ENCODE data around the gene TBX15. TPM values are rescaled to one million over a fixed set of nuclear protein-coding genes. Genes with fewer than 3 reads are reported as not detected.

Gene TBX15
- total RNA-seq, 2 experiments from 2014 or later: not detected

- CTCF ChIA-PET: no interaction called here
- H3K9me3 Mint-ChIP-seq: peaks cover 8% of the 10 kb centered on the region
- no peak for DNase-seq
- H3K36me3 Mint-ChIP-seq (ENCODE audit: low read depth): peaks cover 16% of the 10 kb centered on the region
- intact Hi-C loops (cut with micrococcal nuclease): no loop called here
- peaks cover 43% of the 10 kb centered on the region for H3K4me1 Mint-ChIP-seq (ENCODE audit: low read depth)
- peak overlapping the region; percentile 39 for H3K4me3 Mint-ChIP-seq
- H3K27ac Mint-ChIP-seq: peak overlapping the region; percentile 47
- H3K27me3 Mint-ChIP-seq (ENCODE audit: low read depth): peaks cover 95% of the 10 kb centered on the region
Measured at GRCh38 chr1:118987468-118988185, 516 bp downstream of the TBX15 start.

GRCh38 chr1:118986555-118987467 lies 1.3 kb downstream of the TBX15 start:
- H3K36me3 Mint-ChIP-seq (ENCODE audit: low read depth): peaks cover 13% of the 10 kb centered on the region
- peaks cover 40% of the 10 kb centered on the region for H3K4me1 Mint-ChIP-seq (ENCODE audit: low read depth)
- H3K9me3 Mint-ChIP-seq: peaks cover 8% of the 10 kb centered on the region
- peak overlapping the region; percentile 47 for H3K27ac Mint-ChIP-seq
- no peak for DNase-seq
- intact Hi-C loops (cut with micrococcal nuclease): no loop called here
- CTCF ChIA-PET: interaction anchor here (1.4 kb wide), 1 partner anchor 20 kb away, joined by 4 read pairs; no protein-coding TSS in a partner anchor
- peaks cover 95% of the 10 kb centered on the region for H3K27me3 Mint-ChIP-seq (ENCODE audit: low read depth)
- peak overlapping the region; percentile 39 for H3K4me3 Mint-ChIP-seq

DNA sequence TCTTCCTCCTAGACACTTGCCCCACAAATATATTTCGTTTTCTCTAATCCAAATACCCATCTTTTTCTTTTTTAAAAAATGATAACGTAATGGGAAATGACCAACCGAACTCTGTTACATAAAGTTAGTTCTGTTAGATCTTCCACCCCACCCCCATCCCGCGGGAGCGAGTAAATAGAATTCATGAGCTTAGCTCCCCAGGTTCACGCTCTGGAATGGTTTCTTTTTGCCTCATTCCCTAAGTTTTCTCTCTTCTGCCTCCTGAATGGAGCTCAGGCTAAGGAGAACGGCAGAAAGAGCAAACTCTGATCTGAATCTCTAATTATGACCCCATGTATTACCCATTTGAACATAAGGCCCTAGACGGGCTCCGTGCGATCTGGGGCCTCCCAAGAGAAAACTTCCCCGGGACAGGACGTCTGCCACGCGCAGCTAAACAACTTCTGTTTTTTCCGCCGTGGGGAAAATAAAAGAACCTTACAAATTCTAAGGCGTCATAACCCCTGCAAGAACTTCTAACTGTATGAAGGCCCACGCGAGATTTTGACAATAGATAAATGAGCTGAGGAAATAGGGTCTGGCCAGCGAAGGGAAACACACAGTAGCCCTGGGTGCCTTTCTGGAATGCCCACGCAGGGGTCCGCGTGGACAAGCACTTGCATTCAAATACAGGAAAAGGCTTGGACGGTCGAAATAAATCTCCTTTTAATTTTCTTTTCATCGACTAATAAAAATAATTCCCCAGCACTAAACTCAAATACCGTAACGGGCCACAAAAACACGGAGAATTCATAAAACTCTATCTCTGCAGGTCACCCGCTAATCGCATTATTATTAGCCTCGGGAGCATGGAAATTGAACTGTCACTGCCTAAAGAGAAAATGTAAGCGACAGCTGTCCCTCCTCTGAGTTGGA lies 2.2 kb downstream of the TBX15 start:
- Mint-ChIP-seq H3K4me3 (no peak overlapping the region), H3K9me3 (peaks cover 8% of the 10 kb centered on the region), H3K36me3 (ENCODE audit: low read depth) (peaks cover 11% of the 10 kb centered on the region), H3K27ac (no peak overlapping the region), H3K27me3 (ENCODE audit: low read depth) (peaks cover 94% of the 10 kb centered on the region), H3K4me1 (ENCODE audit: low read depth) (peaks cover 40% of the 10 kb centered on the region)
- intact Hi-C loops (cut with micrococcal nuclease): loop anchor here (1.0 kb wide), 1 partner anchor 22 kb away; no protein-coding TSS in a partner anchor
- DNase-seq: no peak
- CTCF ChIA-PET: interaction anchor here (0.6 to 1.4 kb wide), 2 partner anchors 21 to 156 kb away, joined by 3 to 4 read pairs; no protein-coding TSS in a partner anchor

- intact Hi-C loops (cut with micrococcal nuclease): loop anchor here (1.0 kb wide), 1 partner anchor 23 kb away; no protein-coding TSS in a partner anchor
- no peak overlapping the region for H3K27ac Mint-ChIP-seq
Measured at GRCh38 chr1:118984722-118985639, 3.2 kb downstream of the TBX15 start.

GRCh38 chr1:118984086-118984721 lies 3.9 kb downstream of the TBX15 start:
- Mint-ChIP-seq H3K27me3 (ENCODE audit: low read depth) (peaks cover 90% of the 10 kb centered on the region), H3K36me3 (ENCODE audit: low read depth) (peaks cover 9% of the 10 kb centered on the region), H3K4me1 (ENCODE audit: low read depth) (peaks cover 43% of the 10 kb centered on the region), H3K9me3 (peaks cover 8% of the 10 kb centered on the region), H3K4me3 (no peak overlapping the region), H3K27ac (no peak overlapping the region)
- DNase-seq: no peak
- CTCF ChIA-PET: interaction anchor here (0.5 to 1.1 kb wide), 2 partner anchors 24 to 292 kb away, joined by 3 to 5 read pairs; no protein-coding TSS in a partner anchor
- intact Hi-C loops (cut with micrococcal nuclease): no loop called here

More at GRCh38 chr1:118984722-118985639, 3.2 kb downstream of the TBX15 start:
- peaks cover 8% of the 10 kb centered on the region for H3K9me3 Mint-ChIP-seq
- peak overlapping the region; percentile 57 for H3K4me3 Mint-ChIP-seq
- CTCF ChIA-PET: interaction anchor here (0.6 to 1.4 kb wide), 3 partner anchors 22 to 157 kb away, joined by 3 to 4 read pairs (median 3); no protein-coding TSS in a partner anchor
- no peak for DNase-seq
- peaks cover 92% of the 10 kb centered on the region for H3K27me3 Mint-ChIP-seq (ENCODE audit: low read depth)
- peaks cover 42% of the 10 kb centered on the region for H3K4me1 Mint-ChIP-seq (ENCODE audit: low read depth)
- peaks cover 9% of the 10 kb centered on the region for H3K36me3 Mint-ChIP-seq (ENCODE audit: low read depth)

DNA sequence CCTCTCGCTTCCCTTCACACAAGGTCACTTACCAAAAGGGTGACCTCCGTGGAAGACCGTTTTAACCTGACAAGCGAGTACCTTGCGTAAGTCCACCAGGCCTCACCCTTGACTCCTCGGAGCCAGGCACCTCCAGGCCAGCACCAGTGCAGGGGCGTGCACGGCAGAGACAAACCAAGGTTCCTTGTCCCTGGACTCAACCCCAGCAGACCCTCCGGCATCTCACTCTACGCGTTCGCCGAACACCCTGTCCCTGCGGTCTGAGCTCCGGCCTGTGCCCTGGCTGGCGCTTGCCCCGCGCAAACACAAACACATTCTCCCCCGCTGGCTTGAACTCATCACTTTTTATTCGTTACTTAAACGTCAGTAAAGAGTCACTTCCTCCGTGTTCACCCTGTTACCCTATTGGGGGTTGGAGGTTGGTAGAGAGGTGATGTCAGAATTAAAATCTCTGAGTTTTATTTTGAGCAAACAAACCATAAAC lies 4.5 kb downstream of the TBX15 start:
- no peak for DNase-seq
- H3K9me3 Mint-ChIP-seq: peaks cover 8% of the 10 kb centered on the region
- H3K36me3 Mint-ChIP-seq (ENCODE audit: low read depth): peaks cover 9% of the 10 kb centered on the region
- H3K27ac Mint-ChIP-seq: no peak overlapping the region
- CTCF ChIA-PET: no interaction called here
- H3K4me1 Mint-ChIP-seq (ENCODE audit: low read depth): peaks cover 43% of the 10 kb centered on the region
- no peak overlapping the region for H3K4me3 Mint-ChIP-seq
- peaks cover 87% of the 10 kb centered on the region for H3K27me3 Mint-ChIP-seq (ENCODE audit: low read depth)
- intact Hi-C loops (cut with micrococcal nuclease): no loop called here

DNA sequence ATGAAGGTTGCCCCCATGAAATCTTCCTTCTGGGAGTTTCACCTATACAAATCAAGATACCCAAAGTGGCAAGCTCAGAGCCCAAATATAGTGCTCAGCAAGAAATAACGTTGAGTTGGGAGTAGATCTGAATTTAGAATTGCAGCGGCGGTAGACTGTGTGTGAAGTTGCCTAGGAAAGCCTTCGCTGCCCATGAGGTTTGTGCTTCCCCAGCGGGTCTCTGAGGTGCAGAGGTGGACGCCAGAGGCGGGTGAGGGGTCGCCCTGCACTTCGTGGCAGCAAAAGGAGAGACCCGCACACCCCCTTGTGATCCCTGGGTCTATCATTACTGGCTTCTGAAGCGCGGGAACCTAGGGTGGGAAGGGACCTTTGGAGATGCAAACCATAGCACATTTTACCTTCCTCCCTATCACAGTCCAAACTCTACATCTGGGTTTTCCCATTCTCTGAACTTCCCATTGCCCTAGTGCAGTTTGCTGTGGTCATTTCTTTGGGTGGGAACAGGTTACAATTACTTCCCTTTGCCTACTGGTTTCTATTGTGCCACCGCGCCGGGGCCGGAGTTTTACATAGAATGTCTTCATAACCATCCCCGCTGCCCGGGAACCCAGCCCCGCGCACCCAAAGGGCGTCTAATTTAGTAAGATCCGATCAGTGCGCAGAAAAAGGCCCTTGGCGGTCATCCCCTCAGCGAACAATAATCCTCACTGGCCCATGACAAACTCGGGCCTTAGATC lies 5.2 kb downstream of the TBX15 start:
- CTCF ChIA-PET: no interaction called here
- Mint-ChIP-seq H3K27ac (no peak overlapping the region), H3K9me3 (peaks cover 8% of the 10 kb centered on the region), H3K4me1 (ENCODE audit: low read depth) (peaks cover 41% of the 10 kb centered on the region), H3K27me3 (ENCODE audit: low read depth) (peaks cover 87% of the 10 kb centered on the region), H3K36me3 (ENCODE audit: low read depth) (peaks cover 9% of the 10 kb centered on the region), H3K4me3 (no peak overlapping the region)
- intact Hi-C loops (cut with micrococcal nuclease): no loop called here
- DNase-seq: no peak

GRCh38 chr1:118982266-118982665 lies 5.9 kb downstream of the TBX15 start:
- intact Hi-C loops (cut with micrococcal nuclease): no loop called here
- peaks cover 87% of the 10 kb centered on the region for H3K27me3 Mint-ChIP-seq (ENCODE audit: low read depth)
- peaks cover 37% of the 10 kb centered on the region for H3K4me1 Mint-ChIP-seq (ENCODE audit: low read depth)
- H3K9me3 Mint-ChIP-seq: peaks cover 8% of the 10 kb centered on the region
- H3K4me3 Mint-ChIP-seq: no peak overlapping the region
- no peak for DNase-seq
- no peak overlapping the region for H3K27ac Mint-ChIP-seq
- peaks cover 9% of the 10 kb centered on the region for H3K36me3 Mint-ChIP-seq (ENCODE audit: low read depth)
- CTCF ChIA-PET: no interaction called here

- no peak for DNase-seq
- Mint-ChIP-seq H3K4me1 (ENCODE audit: low read depth) (peaks cover 31% of the 10 kb centered on the region), H3K9me3 (peaks cover 8% of the 10 kb centered on the region), H3K4me3 (no peak overlapping the region), H3K27me3 (ENCODE audit: low read depth) (peaks cover 82% of the 10 kb centered on the region), H3K36me3 (ENCODE audit: low read depth) (peaks cover 9% of the 10 kb centered on the region), H3K27ac (no peak overlapping the region)
- intact Hi-C loops (cut with micrococcal nuclease): no loop called here
- CTCF ChIA-PET: no interaction called here
Measured at GRCh38 chr1:118981436-118981835, 6.7 kb downstream of the TBX15 start.

Measured in activated naive CD4-positive, alpha-beta T cell treated with anti-CD3 and anti-CD28 coated beads for 36 hours (primary cell).